Upper lobe of left lung (tissue), 6 donors: ENCODE data around the gene HINFP. TPM values are rescaled to one million over a fixed set of nuclear protein-coding genes. Genes with fewer than 3 reads are reported as not detected.
A peak's percentile ranks its signal among the peaks of the same experiment; 100 is the strongest.

Experiments
- ATAC-seq, 2 donors: fragments of 200-7000 bp; cut with Tn5 transposase; one replicate each; pipeline ENCODE4 v1.9.1; 2022; ENCODE audit warnings: mild to moderate bottlenecking in 2 of 2, moderate library complexity in 2 of 2; ENCODE audit not compliant: low FRiP score in 2 of 2
- DNase-seq, 2 donors: peaks; one replicate each; pipeline ENCODE4 v3.0.0-alpha.2; 2019 to 2020
- H3K27ac ChIP-seq, 4 donors: fragments of 200-600 bp; sonication (generic); one replicate each; pipeline ENCODE4 v1.5.1; 2016 to 2019
- H3K27me3 ChIP-seq, 4 donors: fragments of 200-600 bp; sonication (generic); one replicate each; pipeline ENCODE4 v1.5.1; 2017 to 2019
- H3K36me3 ChIP-seq, 4 donors: fragments of 200-600 bp; sonication (generic); one replicate each; pipeline ENCODE4 v1.5.1; 2016 to 2019
- H3K4me1 ChIP-seq, 4 donors: fragments of 200-600 bp; sonication (generic); one replicate each; pipeline ENCODE4 v1.5.1; 2018 to 2019
- H3K4me3 ChIP-seq, 4 donors: fragments of 200-600 bp; sonication (generic); one replicate each; pipeline ENCODE4 v1.5.1; 2017 to 2019; ENCODE audit warnings: mild to moderate bottlenecking in 2 of 4, moderate library complexity in 1 of 4
- H3K9me3 ChIP-seq, 4 donors: fragments of 200-600 bp; sonication (generic); one replicate each; pipeline ENCODE4 v1.5.1; 2018 to 2019
- EP300 ChIP-seq, 4 donors: sonication (generic); formaldehyde crosslinking; IDR thresholded peaks; one replicate each; pipeline ENCODE4 v1.5.1; 2017; ENCODE audit warnings: antibody characterized with exemption in 4 of 4, control low read depth in 2 of 4
- POLR2A ChIP-seq, 4 donors: fragments of 450-650 bp; IDR thresholded peaks; one replicate each; pipeline ENCODE4 v1.5.1; 2016 to 2017; ENCODE audit warnings: antibody characterized with exemption in 4 of 4, mild to moderate bottlenecking in 2 of 4
- POLR2AphosphoS5 ChIP-seq, 2 donors: sonication (generic); formaldehyde crosslinking; IDR thresholded peaks; one replicate each; pipeline ENCODE4 v1.5.1; 2017; ENCODE audit warnings: antibody characterized with exemption in 2 of 2
- WGBS, 2 donors: methylation state at CpG; one replicate each; pipeline ENCODE4 v1.1.5; 2017 to 2018; 5-methylcytosine and 5-hydroxymethylcytosine counted together
- total RNA-seq, 6 donors: library from RNA; depleted of rRNA in 4 of 6; stranded (reverse); fragments of >200 nt in 4 of 6; gene quantifications; one replicate each; pipeline versions ENCODE4 v1.1.0 to v1.2.1, GENCODE V29; 2016 to 2021
- TF ChIP-seq, protein P1 (sequence below), 6 experiments: fragments of 450-650 bp in 4 of 6; fragments of 200-600 bp in 2 of 6; sonication (generic) in 2 of 6; IDR thresholded peaks; one replicate each; pipeline ENCODE4 v1.5.1; 2016 to 2019; ENCODE audit warnings: antibody characterized with exemption in 6 of 6
- donor health status: DM: no; HTN: no; CAD: no; lungs with moderate emphysema.
- donor health status: DM: no; HTN: yes; CAD: no; lungs with severe emphysema.

The HINFP gene
- total RNA-seq, 6 donors from 2014 or later = 22.3 to 90.1 (median 25.6) TPM

DNA sequence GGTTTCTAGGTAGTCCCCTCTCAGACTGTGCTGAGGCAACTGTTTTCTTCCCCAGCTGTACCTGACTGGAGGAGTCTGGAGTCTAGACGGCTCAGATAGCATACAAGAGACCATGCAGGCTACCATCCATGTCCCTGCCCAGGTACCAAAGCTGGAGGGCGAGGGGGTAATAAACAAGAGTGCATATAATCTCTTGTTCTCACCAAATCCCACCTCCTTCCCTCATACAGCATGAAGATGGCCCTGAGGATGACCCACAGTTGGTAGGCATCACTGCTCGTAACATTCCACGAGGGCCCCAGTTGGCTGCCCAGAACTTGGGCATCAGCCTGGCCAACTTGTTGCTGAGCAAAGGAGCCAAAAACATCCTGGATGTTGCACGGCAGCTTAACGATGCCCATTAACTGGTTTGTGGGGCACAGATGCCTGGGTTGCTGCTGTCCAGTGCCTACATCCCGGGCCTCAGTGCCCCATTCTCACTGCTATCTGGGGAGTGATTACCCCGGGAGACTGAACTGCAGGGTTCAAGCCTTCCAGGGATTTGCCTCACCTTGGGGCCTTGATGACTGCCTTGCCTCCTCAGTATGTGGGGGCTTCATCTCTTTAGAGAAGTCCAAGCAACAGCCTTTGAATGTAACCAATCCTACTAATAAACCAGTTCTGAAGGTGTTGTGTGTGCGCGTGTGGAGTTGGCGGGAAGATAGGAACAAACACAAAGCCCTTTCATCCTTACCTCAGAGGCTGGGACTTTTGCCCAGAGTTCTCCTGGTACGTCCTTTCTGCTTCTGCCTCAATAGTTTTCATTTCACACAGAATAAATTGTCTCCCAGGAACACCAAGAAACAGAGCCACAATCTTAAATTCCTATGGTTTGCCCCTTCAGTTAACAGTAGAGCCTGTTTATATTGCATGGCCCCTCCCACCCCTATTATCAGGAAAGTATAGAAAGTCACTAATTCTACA is 28.2 kb upstream of the HINFP start:
- WGBS, 2 donors = 52 to 64% methylated on average over 8 to 12 of the region's 12 CpGs
- Histone ChIP-seq H3K4me1 (peaks cover 24 to 26% (median 26%) of the 10 kb centered on the region in 4 donors), H3K9me3 (no peaks in the 10 kb centered on the region), H3K27ac (peak overlapping the region in 2 of 4 donors; percentile 95 to 96), H3K36me3 (peaks cover 3 to 32% (median 9%) of the 10 kb centered on the region in 4 donors), H3K4me3 (peak overlapping the region in 3 of 4 donors; percentile 68 to 98 (median 74)), H3K27me3 (no peaks in the 10 kb centered on the region)
- DNase-seq = no peak
- ATAC-seq = no peak
- TF ChIP-seq POLR2AphosphoS5 (IDR thresholded peaks at IDR 0.05) = no peak
- no peak for TF ChIP-seq EP300 (IDR thresholded peaks at IDR 0.05)
- TF ChIP-seq, protein P1, sequence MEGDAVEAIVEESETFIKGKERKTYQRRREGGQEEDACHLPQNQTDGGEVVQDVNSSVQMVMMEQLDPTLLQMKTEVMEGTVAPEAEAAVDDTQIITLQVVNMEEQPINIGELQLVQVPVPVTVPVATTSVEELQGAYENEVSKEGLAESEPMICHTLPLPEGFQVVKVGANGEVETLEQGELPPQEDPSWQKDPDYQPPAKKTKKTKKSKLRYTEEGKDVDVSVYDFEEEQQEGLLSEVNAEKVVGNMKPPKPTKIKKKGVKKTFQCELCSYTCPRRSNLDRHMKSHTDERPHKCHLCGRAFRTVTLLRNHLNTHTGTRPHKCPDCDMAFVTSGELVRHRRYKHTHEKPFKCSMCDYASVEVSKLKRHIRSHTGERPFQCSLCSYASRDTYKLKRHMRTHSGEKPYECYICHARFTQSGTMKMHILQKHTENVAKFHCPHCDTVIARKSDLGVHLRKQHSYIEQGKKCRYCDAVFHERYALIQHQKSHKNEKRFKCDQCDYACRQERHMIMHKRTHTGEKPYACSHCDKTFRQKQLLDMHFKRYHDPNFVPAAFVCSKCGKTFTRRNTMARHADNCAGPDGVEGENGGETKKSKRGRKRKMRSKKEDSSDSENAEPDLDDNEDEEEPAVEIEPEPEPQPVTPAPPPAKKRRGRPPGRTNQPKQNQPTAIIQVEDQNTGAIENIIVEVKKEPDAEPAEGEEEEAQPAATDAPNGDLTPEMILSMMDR (IDR thresholded peaks at IDR 0.05) = no peak
- TF ChIP-seq POLR2A (IDR thresholded peaks at IDR 0.05) = no peak

DNA sequence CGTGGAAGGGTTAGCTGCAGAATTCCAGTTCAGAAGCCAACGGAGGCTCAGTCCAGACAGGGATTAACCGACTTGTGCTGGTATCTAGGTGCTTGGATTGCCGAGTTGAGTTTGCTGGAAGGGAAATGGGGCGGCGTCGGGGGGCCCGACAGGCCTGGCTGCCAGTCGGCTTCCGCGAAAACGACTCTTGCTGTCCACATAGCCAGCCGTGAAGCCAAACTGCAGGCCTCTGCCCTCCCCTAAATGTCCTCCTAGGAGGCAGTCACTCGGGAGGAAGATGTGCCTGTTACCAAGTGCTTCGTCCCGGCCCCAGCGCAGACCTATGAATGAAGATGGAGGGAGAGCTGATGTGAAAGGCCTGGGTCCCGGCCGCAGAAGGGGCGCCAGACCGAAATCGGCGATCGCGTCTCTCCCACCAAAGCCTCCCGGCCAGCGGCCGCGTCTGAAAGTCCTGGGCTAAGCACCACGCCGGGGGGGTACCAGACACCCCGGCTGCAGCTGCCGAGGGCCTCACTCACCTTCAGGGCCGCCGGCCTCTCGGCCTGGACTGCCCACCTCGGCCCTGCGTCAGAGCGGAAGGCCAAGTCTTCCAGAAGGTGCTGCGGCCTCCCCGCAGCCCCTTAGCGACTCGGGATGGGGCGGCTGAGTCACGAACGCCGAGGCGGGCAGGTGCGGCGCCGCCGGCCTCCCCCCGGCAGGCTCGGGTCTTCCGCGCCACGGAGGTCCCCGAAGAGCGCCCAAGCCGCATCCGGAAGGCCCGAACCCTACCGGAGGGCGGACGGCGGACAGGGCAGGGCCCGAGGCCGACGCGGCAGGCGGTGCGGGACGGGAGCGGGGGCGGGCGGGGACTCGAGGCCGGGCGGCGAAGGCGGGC is 27.2 kb upstream of the HINFP start:
- peaks cover 3 to 37% (median 9%) of the 10 kb centered on the region in 4 donors for H3K36me3 ChIP-seq
- H3K4me1 ChIP-seq = peaks cover 24 to 26% (median 26%) of the 10 kb centered on the region in 4 donors
- H3K9me3 ChIP-seq = no peaks in the 10 kb centered on the region
- TF ChIP-seq POLR2AphosphoS5 (IDR thresholded peaks at IDR 0.05) = no peak
- TF ChIP-seq, protein P1 (IDR thresholded peaks at IDR 0.05) = no peak
- TF ChIP-seq EP300 (IDR thresholded peaks at IDR 0.05) = no peak
- TF ChIP-seq POLR2A (IDR thresholded peaks at IDR 0.05) = peak in 2 of 4 donors; percentile 22 to 28
- H3K27ac ChIP-seq = peak overlapping the region; percentile 90 to 96 (median 94)
- no peaks in the 10 kb centered on the region for H3K27me3 ChIP-seq
- 1 to 2% methylated on average over 25 to 26 of the region's 81 CpGs for WGBS, 2 donors
- DNase-seq (peak in 1 of 2 donors; percentile 48), ATAC-seq (peak; percentile 1 to 62)
- peak overlapping the region; percentile 68 to 98 (median 83) for H3K4me3 ChIP-seq

DNA sequence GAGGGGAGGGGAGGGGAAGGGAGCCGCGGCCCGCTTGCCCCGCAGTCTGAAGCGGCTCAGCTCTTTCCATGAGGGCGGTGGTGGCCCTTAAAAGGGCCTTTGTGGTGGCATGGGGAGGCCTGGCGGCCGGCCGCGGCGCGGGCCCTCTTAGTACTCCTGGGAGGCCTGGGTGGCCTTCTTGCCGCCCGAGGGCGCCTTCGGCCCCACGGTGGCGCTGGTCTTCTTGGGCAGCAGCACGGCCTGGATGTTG is 26.6 kb upstream of the HINFP start:
- ATAC-seq = peak; percentile 90 to 91
- Histone ChIP-seq H3K4me1 (peaks cover 24 to 26% (median 26%) of the 10 kb centered on the region in 4 donors), H3K9me3 (no peaks in the 10 kb centered on the region), H3K36me3 (peaks cover 3 to 37% (median 9%) of the 10 kb centered on the region in 4 donors), H3K27me3 (no peaks in the 10 kb centered on the region), H3K27ac (peak overlapping the region; percentile 90 to 96 (median 94)), H3K4me3 (peak overlapping the region; percentile 68 to 98 (median 83))
- TF ChIP-seq, protein P1 (IDR thresholded peaks at IDR 0.05) = peak in 5 of 6 experiments; percentile 63 to 88 (median 84)
- no peak for TF ChIP-seq POLR2AphosphoS5 (IDR thresholded peaks at IDR 0.05)
- whole genome bisulfite sequencing, 2 donors = 0% methylated on average over 2 of the region's 19 CpGs; no CpG with 5 or more reads in 1 of the 2 donors
- peak; percentile 93 to 96 for DNase-seq

DNA sequence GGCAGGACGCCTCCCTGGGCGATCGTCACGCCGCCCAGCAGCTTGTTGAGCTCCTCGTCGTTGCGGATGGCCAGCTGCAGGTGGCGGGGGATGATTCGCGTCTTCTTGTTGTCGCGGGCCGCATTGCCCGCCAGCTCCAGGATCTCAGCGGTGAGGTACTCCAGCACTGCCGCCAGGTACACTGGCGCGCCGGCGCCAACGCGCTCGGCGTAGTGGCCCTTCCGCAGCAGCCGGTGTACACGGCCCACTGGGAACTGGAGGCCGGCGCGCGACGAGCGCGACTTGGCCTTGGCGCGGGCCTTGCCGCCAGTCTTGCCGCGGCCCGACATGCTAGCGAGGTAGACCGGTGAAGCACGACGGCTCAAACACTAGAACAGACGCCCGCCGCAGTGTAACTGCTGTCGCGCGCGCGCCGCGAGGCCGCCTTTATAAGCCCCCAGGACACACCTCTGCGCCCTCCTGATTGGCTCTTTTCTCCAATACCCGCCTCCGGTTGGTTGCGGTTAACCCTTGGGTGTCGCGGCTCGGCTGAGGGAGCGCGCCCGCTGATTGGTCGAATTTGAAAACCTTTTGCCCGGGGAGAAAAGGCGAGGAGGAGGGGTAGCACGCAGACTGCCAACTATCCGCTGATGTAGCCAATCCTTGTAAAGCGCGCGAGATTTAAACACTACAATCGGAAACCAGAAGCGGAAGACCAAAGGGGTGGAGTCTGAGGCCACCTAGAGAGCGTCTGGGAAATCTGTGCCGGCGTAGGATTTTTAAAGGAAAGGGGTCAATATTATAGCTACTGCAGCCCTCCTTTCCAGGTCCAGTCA is 26.1 kb upstream of the HINFP start:
- H3K27me3 ChIP-seq = no peaks in the 10 kb centered on the region
- peak overlapping the region; percentile 68 to 98 (median 83) for H3K4me3 ChIP-seq
- TF ChIP-seq EP300 (IDR thresholded peaks at IDR 0.05) (peak in 1 of 4 donors; percentile 77), POLR2AphosphoS5 (IDR thresholded peaks at IDR 0.05) (peak; percentile 95 to 100), POLR2A (IDR thresholded peaks at IDR 0.05) (peak; percentile 88 to 100 (median 99))
- TF ChIP-seq, protein P1 (IDR thresholded peaks at IDR 0.05) = peak in 5 of 6 experiments; percentile 12 to 88 (median 54)
- H3K4me1 ChIP-seq = peaks cover 26 to 31% (median 30%) of the 10 kb centered on the region in 4 donors
- DNase-seq (peak; percentile 99), ATAC-seq (peak; percentile 97)
- WGBS, 2 donors = 1% methylated on average over 20 to 36 of the region's 79 CpGs
- no peaks in the 10 kb centered on the region for H3K9me3 ChIP-seq
- peak overlapping the region; percentile 90 to 96 (median 94) for H3K27ac ChIP-seq
- peaks cover 3 to 37% (median 9%) of the 10 kb centered on the region in 4 donors for H3K36me3 ChIP-seq
